OCI-LY3 (cell line): ENCODE data around the gene QSOX2.
A peak's percentile ranks its signal among the peaks of the same experiment; 100 is the strongest.

Experiments used
- H2AFZ ChIP-seq: fragments of 200-600, 300-600 bp; shearing (Covaris generic); 2 replicates; pipeline ENCODE4 v1.6.0; 2014; ENCODE audit warnings: antibody characterized with exemption, low read depth, low read length
- H3K27ac ChIP-seq: fragments of 200-600, 300-600 bp; sonication (generic); 2 replicates; pipeline ENCODE4 v1.5.1; 2014; ENCODE audit warnings: mild to moderate bottlenecking, low read length, moderate library complexity, mixed read lengths
- H3K27me3 ChIP-seq: fragments of 200-600, 300-600 bp; sonication (generic); 2 replicates; pipeline ENCODE4 v1.6.1; 2014; ENCODE audit warnings: low read depth, low read length, mixed read lengths
- H3K36me3 ChIP-seq: fragments of 200-600, 300-600 bp; sonication (generic); replicated peaks from 2 replicates; pipeline ENCODE3; 2014; ENCODE audit warnings: low read depth, low read length, mixed read lengths
- H3K4me1 ChIP-seq: fragments of 300-600, 200-600 bp; sonication (generic); 2 replicates; pipeline ENCODE4 v1.6.1; 2014; ENCODE audit warnings: low read length, mixed read lengths
- H3K4me2 ChIP-seq: fragments of 200-600, 300-600 bp; sonication (generic); 2 replicates; pipeline ENCODE4 v1.6.1; 2014; ENCODE audit warnings: low read length, mixed read lengths
- H3K4me3 ChIP-seq: fragments of 300-600, 200-600 bp; sonication (generic); 2 replicates; pipeline ENCODE4 v1.5.1; 2014; ENCODE audit warnings: antibody characterized with exemption, mild to moderate bottlenecking, low read length, moderate library complexity
- H3K79me2 ChIP-seq: fragments of 300-600, 200-600 bp; shearing (Covaris generic); 2 replicates; pipeline ENCODE4 v1.6.1; 2014; ENCODE audit warnings: mild to moderate bottlenecking, low read length, mixed read lengths
- H3K9ac ChIP-seq: fragments of 300-600, 200-600 bp; shearing (Covaris generic); 2 replicates; pipeline ENCODE4 v1.6.0; 2014; ENCODE audit warnings: mild to moderate bottlenecking, low read length, moderate library complexity
- H3K9me3 ChIP-seq: fragments of 200-600, 300-600 bp; shearing (Covaris generic); 2 replicates; pipeline ENCODE4 v1.6.1; 2014; ENCODE audit warnings: low read length, mixed read lengths; ENCODE audit not compliant: insufficient read depth
- H4K20me1 ChIP-seq: fragments of 200-600, 300-600 bp; sonication (generic); 2 replicates; pipeline ENCODE4 v1.6.1; 2016; ENCODE audit warnings: low read length, mixed read lengths; ENCODE audit not compliant: insufficient read depth
- CTCF ChIP-seq: fragments of 200-600, 300-600 bp; sonication (generic); IDR thresholded peaks from 2 replicates; pipeline ENCODE4 v1.5.1; 2014; ENCODE audit warnings: antibody characterized with exemption, low read length, low read depth
- EZH2phosphoT487 ChIP-seq: fragments of 200-600 bp; shearing (Covaris generic); IDR thresholded peaks from 2 replicates; pipeline ENCODE4 v1.6.1; 2018; ENCODE audit warnings: antibody characterized with exemption, mixed run types, low read depth

QSOX2 gene

GRCh38 chr9:136264441-136265405, 19.1 kb upstream of the QSOX2 start:
- Histone ChIP-seq H3K4me1 (peaks cover 5% of the 10 kb centered on the region), H3K9ac (no peak overlapping the region)

GRCh38 chr9:136264031-136264430, 18.4 kb upstream of the QSOX2 start:
- no peak overlapping the region for H3K4me2 ChIP-seq
- H3K36me3 ChIP-seq: no peaks in the 10 kb centered on the region
- no peak overlapping the region for H3K4me3 ChIP-seq
- no peak overlapping the region for H3K27ac ChIP-seq
- H2AFZ ChIP-seq: no peak overlapping the region
- no peak overlapping the region for H3K9ac ChIP-seq
- peaks cover 5% of the 10 kb centered on the region for H3K4me1 ChIP-seq
- no peaks in the 10 kb centered on the region for H3K79me2 ChIP-seq
- H4K20me1 ChIP-seq: no peaks in the 10 kb centered on the region
- peaks cover 19% of the 10 kb centered on the region for H3K27me3 ChIP-seq
- TF ChIP-seq EZH2phosphoT487: no peak
- TF ChIP-seq CTCF: 0 out of 2 replicates have a peak, but pooled peaks have one; percentile 8
- no peaks in the 10 kb centered on the region for H3K9me3 ChIP-seq

More at GRCh38 chr9:136264441-136265405, 19.1 kb upstream of the QSOX2 start:
- Histone ChIP-seq H3K27me3 (peaks cover 22% of the 10 kb centered on the region), H3K27ac (no peak overlapping the region), H3K4me2 (no peak overlapping the region), H4K20me1 (no peaks in the 10 kb centered on the region), H3K79me2 (no peaks in the 10 kb centered on the region), H2AFZ (no peak overlapping the region), H3K9me3 (no peaks in the 10 kb centered on the region), H3K36me3 (no peaks in the 10 kb centered on the region), H3K4me3 (no peak overlapping the region)
- TF ChIP-seq EZH2phosphoT487 (no peak), CTCF (no peak)

GRCh38 chr9:136262671-136263178, 17.1 kb upstream of the QSOX2 start:
- peaks cover 9% of the 10 kb centered on the region; the same call in 1 of the 2 replicates for H3K27me3 ChIP-seq
- H3K27ac ChIP-seq: no peak overlapping the region
- peaks cover 2% of the 10 kb centered on the region for H3K4me1 ChIP-seq
- H4K20me1 ChIP-seq: no peaks in the 10 kb centered on the region
- H3K4me2 ChIP-seq: no peak overlapping the region
- no peaks in the 10 kb centered on the region for H3K36me3 ChIP-seq
- H3K9me3 ChIP-seq: no peaks in the 10 kb centered on the region
- no peak overlapping the region for H2AFZ ChIP-seq
- no peak for TF ChIP-seq EZH2phosphoT487
- TF ChIP-seq CTCF: no peak
- H3K4me3 ChIP-seq: no peak overlapping the region
- no peak overlapping the region for H3K9ac ChIP-seq
- H3K79me2 ChIP-seq: no peaks in the 10 kb centered on the region

GRCh38 chr9:136261686-136262430, 16.2 kb upstream of the QSOX2 start:
- no peak overlapping the region for H3K4me3 ChIP-seq
- TF ChIP-seq CTCF (no peak), EZH2phosphoT487 (no peak)
- H3K9ac ChIP-seq: no peak overlapping the region
- no peaks in the 10 kb centered on the region for H3K79me2 ChIP-seq
- peaks cover 9% of the 10 kb centered on the region; the same call in 1 of the 2 replicates for H3K27me3 ChIP-seq
- H3K4me2 ChIP-seq: no peak overlapping the region
- no peaks in the 10 kb centered on the region for H3K4me1 ChIP-seq
- H2AFZ ChIP-seq: no peak overlapping the region
- H3K27ac ChIP-seq: no peak overlapping the region
- no peaks in the 10 kb centered on the region for H4K20me1 ChIP-seq
- no peaks in the 10 kb centered on the region for H3K9me3 ChIP-seq
- no peaks in the 10 kb centered on the region for H3K36me3 ChIP-seq
